Skeletal muscle cell (primary cell): Measurements from ENCODE around the gene AFDN.
A peak's percentile ranks its signal among the peaks of the same experiment; 100 is the strongest.

ENCODE experiments used
- DNase-seq: peaks from one replicate; pipeline ENCODE4 v3.0.0-alpha.2; 2010; ENCODE audit warnings: low read depth
- H3K4me3 ChIP-seq: 2 replicates; pipeline ENCODE4 v1.5.1; 2011; ENCODE audit warnings: low read depth, mild to moderate bottlenecking, control low read depth, low read length, moderate library complexity

The AFDN gene

GRCh38 chr6:167898673-167899311 lies 72.1 kb downstream of the AFDN start:
- no peak overlapping the region for H3K4me3 ChIP-seq
- peak; percentile 6 for DNase-seq

GRCh38 chr6:167904791-167905190 lies 78.1 kb downstream of the AFDN start:
- no peak overlapping the region for H3K4me3 ChIP-seq
- DNase-seq: no peak

GRCh38 chr6:167906899-167907298 lies 80.2 kb downstream of the AFDN start:
- H3K4me3 ChIP-seq: no peak overlapping the region
- no peak for DNase-seq

DNA sequence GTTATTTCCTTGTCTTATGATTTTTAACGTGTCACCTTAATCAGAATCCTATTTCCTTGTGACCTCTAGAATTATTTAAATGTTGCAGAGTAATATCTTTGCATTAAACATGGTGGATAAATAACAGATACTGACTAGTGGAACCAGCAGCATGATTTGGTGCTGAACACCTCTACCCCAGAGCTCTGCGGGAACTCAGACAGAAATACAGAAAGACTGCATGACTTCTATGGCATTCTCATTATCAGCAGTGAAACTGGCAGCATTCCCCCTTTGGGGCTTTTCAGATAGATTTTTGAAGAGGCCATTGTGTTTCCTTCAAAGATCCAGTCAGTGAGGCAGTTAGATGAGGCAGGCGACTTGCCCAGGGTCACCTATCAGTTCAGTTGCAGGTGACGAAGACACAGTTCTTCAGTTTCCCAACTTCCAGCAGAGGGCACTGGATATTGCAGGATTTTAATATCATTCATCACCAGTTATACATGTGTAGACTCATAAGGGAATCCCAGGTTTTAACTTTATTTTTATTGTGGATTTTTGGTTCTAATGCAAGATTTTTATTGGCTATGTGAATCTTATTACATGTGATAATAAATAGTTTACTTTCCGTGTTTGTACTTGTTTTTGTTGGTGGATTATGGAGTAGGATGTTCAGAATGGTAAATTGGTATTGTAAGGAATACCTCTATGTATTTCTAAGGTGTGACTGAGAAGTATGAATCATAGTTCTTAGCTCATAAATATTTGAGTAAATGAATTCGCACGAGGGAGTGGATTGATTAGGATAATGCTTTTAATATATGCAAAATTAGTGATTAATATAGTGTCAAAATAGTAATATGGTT lies 81.3 kb downstream of the AFDN start:
- H3K4me3 ChIP-seq: no peak overlapping the region
- DNase-seq: no peak

- DNase-seq: no peak
- H3K4me3 ChIP-seq: no peak overlapping the region
Measured at GRCh38 chr6:167910007-167910406, 83.3 kb downstream of the AFDN start.

DNA sequence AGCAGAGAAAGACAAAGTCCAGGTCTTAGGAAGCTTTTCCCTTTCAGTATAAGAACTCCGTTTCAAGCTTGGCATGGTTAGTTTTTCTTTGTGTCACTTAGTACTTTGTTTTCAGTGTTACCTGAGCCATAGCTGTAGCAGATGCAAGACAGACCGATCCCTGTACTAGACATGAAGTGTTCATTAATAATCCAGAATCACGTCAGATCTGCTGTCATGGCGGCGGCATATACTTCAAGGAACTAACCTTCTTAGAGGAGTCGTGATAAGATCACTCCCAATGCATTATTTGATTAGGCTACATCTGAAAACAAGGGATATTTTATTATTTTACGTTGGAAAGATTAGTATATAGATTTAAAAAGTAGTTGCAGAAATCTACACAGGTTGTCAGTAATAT lies 83.9 kb downstream of the AFDN start:
- DNase-seq: no peak

GRCh38 chr6:167912494-167912893 lies 85.8 kb downstream of the AFDN start:
- no peak overlapping the region for H3K4me3 ChIP-seq
- no peak for DNase-seq

More for the DNA sequence above, 83.9 kb downstream of the AFDN start:
- no peak overlapping the region for H3K4me3 ChIP-seq

- no peak for DNase-seq
- H3K4me3 ChIP-seq: no peak overlapping the region
Measured at GRCh38 chr6:167913699-167914098, 87.0 kb downstream of the AFDN start.

DNA sequence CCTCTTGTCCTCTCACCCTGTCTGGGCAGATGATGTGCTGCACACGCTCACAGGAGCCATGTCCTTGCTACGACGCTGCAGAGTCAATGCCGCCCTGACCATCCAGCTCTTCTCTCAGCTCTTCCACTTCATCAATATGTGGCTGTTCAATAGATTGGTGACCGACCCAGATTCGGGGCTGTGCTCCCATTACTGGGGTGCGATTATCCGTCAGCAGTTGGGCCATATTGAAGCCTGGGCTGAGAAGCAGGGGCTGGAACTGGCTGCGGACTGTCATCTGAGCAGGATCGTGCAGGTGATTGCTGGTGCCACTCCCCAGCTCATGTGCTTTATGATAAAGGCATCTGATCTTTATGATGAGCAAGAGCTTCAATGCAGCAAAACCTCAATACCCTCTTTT lies 88.4 kb downstream of the AFDN start:
- no peak for DNase-seq
- no peak overlapping the region for H3K4me3 ChIP-seq

- DNase-seq: no peak
- H3K4me3 ChIP-seq: no peak overlapping the region
Measured at GRCh38 chr6:167917551-167918154, 90.9 kb downstream of the AFDN start.

- H3K4me3 ChIP-seq: no peak overlapping the region
- DNase-seq: no peak
Measured at GRCh38 chr6:167918548-167919278, 92.0 kb downstream of the AFDN start.

GRCh38 chr6:167919349-167919748 lies 92.6 kb downstream of the AFDN start:
- no peak overlapping the region for H3K4me3 ChIP-seq
- no peak for DNase-seq

DNA sequence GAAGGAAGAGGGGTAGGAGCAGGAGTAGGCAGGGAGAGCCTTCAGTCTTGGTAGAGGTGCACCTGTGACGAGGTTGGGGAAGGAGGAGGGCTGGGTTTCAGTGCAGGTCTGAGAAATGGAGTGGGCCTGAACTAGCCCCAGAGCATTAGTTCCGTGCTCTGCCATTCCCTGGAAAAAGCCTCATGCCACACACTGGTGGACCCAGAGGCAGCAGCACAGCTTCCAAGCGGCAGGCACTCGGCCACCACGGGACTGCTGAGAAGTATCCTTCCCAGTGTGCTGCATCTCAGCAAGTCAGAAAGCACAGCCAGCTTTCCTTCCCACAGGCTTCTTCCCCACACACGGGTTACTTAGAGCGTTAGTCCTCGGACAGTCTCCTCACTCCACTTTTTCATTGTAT lies 93.5 kb downstream of the AFDN start:
- H3K4me3 ChIP-seq: no peak overlapping the region
- no peak for DNase-seq

- DNase-seq: no peak
- no peak overlapping the region for H3K4me3 ChIP-seq
Measured at GRCh38 chr6:167921831-167922230, 95.1 kb downstream of the AFDN start.

DNA sequence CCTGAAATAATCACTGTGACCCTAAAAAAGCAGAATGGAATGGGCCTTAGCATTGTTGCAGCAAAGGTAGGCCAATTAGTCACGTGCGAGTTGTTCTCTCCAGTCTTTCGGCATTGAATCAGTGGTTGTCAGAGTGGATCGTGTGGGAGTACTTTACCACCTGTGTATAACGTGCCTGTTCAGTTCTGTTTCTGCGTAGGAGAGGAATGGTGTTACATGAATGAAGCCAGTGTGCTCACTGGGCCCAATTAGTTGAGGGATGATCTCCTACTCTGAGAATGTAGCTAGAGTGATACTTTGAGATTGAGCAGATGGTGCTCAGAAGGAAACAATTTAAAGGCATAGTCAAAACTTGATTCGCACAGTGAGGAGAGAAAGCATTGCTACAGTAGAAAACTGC lies 98.3 kb downstream of the AFDN start:
- H3K4me3 ChIP-seq: no peak overlapping the region
- no peak for DNase-seq

- no peak for DNase-seq
- no peak overlapping the region for H3K4me3 ChIP-seq
Measured at GRCh38 chr6:167927246-167927645, 100.5 kb downstream of the AFDN start.

- no peak overlapping the region for H3K4me3 ChIP-seq
- DNase-seq: no peak
Measured at GRCh38 chr6:167928111-167928510, 101.4 kb downstream of the AFDN start.

GRCh38 chr6:167930295-167930694 lies 103.6 kb downstream of the AFDN start:
- no peak for DNase-seq
- H3K4me3 ChIP-seq: no peak overlapping the region

GRCh38 chr6:167932468-167933276 lies 106.0 kb downstream of the AFDN start:
- no peak overlapping the region for H3K4me3 ChIP-seq
- DNase-seq: no peak
